HepG2 (cell line): Measurements from ENCODE around the gene MAPK7. TPM values are rescaled to one million over a fixed set of nuclear protein-coding genes. Genes with fewer than 3 reads are reported as not detected.

ENCODE experiments used
- ATAC-seq: fragments of 200-7000 bp; cut with Tn5 transposase; 3 replicates; pipeline ENCODE4 v1.9.1; 2020; ENCODE audit warnings: mild to moderate bottlenecking, moderate library complexity
- BruUV-seq: library from RNA; stranded (reverse); fragments of 400-500 nt; replicated peaks from 2 replicates; lab custom pipeline; 2021; lab: Mats Ljungman, UMichigan
- CTCF ChIA-PET: fragments of 300-600 bp; formaldehyde crosslinking; extraction: SDS; loops from one replicate; lab custom pipeline; 2021; ENCODE audit warnings: low total read pairs, inconsistent platforms, low intra/inter-chr PET ratio; lab: Yijun Ruan, JAX
- POLR2A ChIA-PET: fragments of 350-600 bp; sonication (Branson Sonifier 250); formaldehyde crosslinking; loops from one replicate; lab custom pipeline; 2020; ENCODE audit warnings: antibody characterized with exemption, inconsistent platforms; lab: Yijun Ruan, JAX
- DNase-seq: peaks from one replicate; pipeline ENCODE4 v3.0.0-alpha.2; 2015; ENCODE audit warnings: low spot score
- FAIRE-seq: peaks from 3 replicates; lab custom pipeline; 2011; peaks lifted over from hg19 to GRCh38; lab: Jason Lieb, UNC
- H2AFZ ChIP-seq: one replicate; pipeline ENCODE4 v1.6.1; 2011; ENCODE audit warnings: low read length, inconsistent platforms
- H3K27ac ChIP-seq: fragments of 300-600 bp; 3 replicates; pipeline ENCODE4 v1.8.0; 2011; ENCODE audit warnings: mixed run types, mild to moderate bottlenecking, mixed read lengths, low read length, inconsistent platforms; ENCODE audit not compliant: insufficient read depth; ENCODE audit errors: extremely low read length
- H3K27me3 ChIP-seq, 2 experiments: fragments of 200-600 bp in 1 of 2; 2 replicates in 1 of 2; 3 replicates in 1 of 2; pipeline versions ENCODE4 v1.6.0 to v1.8.0; 2011; ENCODE audit warnings: low read length in 2 of 2, mild to moderate bottlenecking in 2 of 2, moderate library complexity in 2 of 2, inconsistent platforms in 1 of 2; ENCODE audit not compliant: insufficient read depth in 2 of 2, control insufficient read depth in 1 of 2
- H3K36me3 ChIP-seq, 2 experiments: fragments of 200-600 bp in 1 of 2; replicated peaks in 1 of 2; 2 replicates in 1 of 2; 3 replicates in 1 of 2; pipeline versions ENCODE4 v1.5.1 to v1.8.0; 2011; ENCODE audit warnings: low read length in 2 of 2, inconsistent platforms in 1 of 2; ENCODE audit not compliant: insufficient read depth in 2 of 2, control insufficient read depth in 1 of 2
- H3K4me1 ChIP-seq: 2 replicates; pipeline ENCODE4 v1.5.1; 2012; ENCODE audit warnings: low read length, inconsistent platforms; ENCODE audit not compliant: insufficient read depth
- H3K4me2 ChIP-seq: 2 replicates; pipeline ENCODE4 v1.6.0; 2011; ENCODE audit warnings: low read depth, low read length, inconsistent platforms
- H3K4me3 ChIP-seq, 3 experiments: fragments of 200-600 bp in 1 of 3; sonication (generic), shearing (Covaris generic) in 1 of 3; replicated peaks in 1 of 3; 2 replicates each; pipeline ENCODE4 v1.5.1; 2011 to 2016; ENCODE audit warnings: low read length in 3 of 3, inconsistent platforms in 2 of 3, low read depth in 2 of 3, mild to moderate bottlenecking in 2 of 3, control low read depth in 1 of 3, mixed read lengths in 1 of 3; ENCODE audit not compliant: insufficient read depth in 1 of 3
- H3K79me2 ChIP-seq: one replicate; pipeline ENCODE4 v1.6.1; 2011; ENCODE audit warnings: low read length, inconsistent platforms; ENCODE audit not compliant: insufficient read depth
- H3K9ac ChIP-seq: 2 replicates; pipeline ENCODE4 v1.6.0; 2011; ENCODE audit warnings: mild to moderate bottlenecking, low read depth, low read length, inconsistent platforms; ENCODE audit not compliant: insufficient read depth
- H3K9me3 ChIP-seq: 2 replicates; pipeline ENCODE4 v1.5.1; 2012; ENCODE audit warnings: mild to moderate bottlenecking, low read length
- H4K20me1 ChIP-seq: 2 replicates; pipeline ENCODE4 v1.6.0; 2011; ENCODE audit warnings: inconsistent platforms, mild to moderate bottlenecking, low read length, moderate library complexity; ENCODE audit not compliant: insufficient read depth
- AFF4 ChIP-seq: sonication (generic); formaldehyde crosslinking; IDR thresholded peaks from 2 replicates; pipeline ENCODE4 v1.4.0; 2020; ENCODE audit warnings: missing genetic modification reagents
- DNMT3B ChIP-seq: conservative IDR thresholded peaks from 2 replicates; pipeline ENCODE4 v1.6.1; 2016; ENCODE audit warnings: missing biosample characterization, control low read depth
- NR1H2 ChIP-seq: sonication (generic); formaldehyde crosslinking; IDR thresholded peaks from 2 replicates; pipeline ENCODE4 v1.8.1; 2022; ENCODE audit warnings: low read depth, missing genetic modification reagents, borderline replicate concordance
- REXO4 ChIP-seq: sonication (generic); formaldehyde crosslinking; IDR thresholded peaks from 2 replicates; pipeline ENCODE4 v1.8.0; 2022; ENCODE audit warnings: missing genetic modification reagents, mild to moderate bottlenecking, borderline replicate concordance
- SMARCE1 ChIP-seq: fragments of 450-650 bp; IDR thresholded peaks from 2 replicates; pipeline ENCODE4 v1.6.1; 2017; ENCODE audit warnings: borderline replicate concordance
- SOX13 ChIP-seq, 3 experiments: fragments of 450-650 bp in 1 of 3; sonication (generic) in 1 of 3; formaldehyde crosslinking in 1 of 3; IDR thresholded peaks in 2 of 3; conservative IDR thresholded peaks in 1 of 3; 2 replicates each; pipeline versions ENCODE4 v1.5.0 to v1.6.1; 2016 to 2020; ENCODE audit warnings: antibody characterized with exemption in 1 of 3, mild to moderate bottlenecking in 1 of 3, missing compliant biosample characterization in 1 of 3, missing genetic modification reagents in 1 of 3, moderate library complexity in 1 of 3
- TBP ChIP-seq: sonication (generic); formaldehyde crosslinking; IDR thresholded peaks from 2 replicates; pipeline ENCODE4 v1.5.0; 2020; ENCODE audit warnings: missing genetic modification reagents
- ZBTB39 ChIP-seq: sonication (generic); formaldehyde crosslinking; IDR thresholded peaks from 2 replicates; pipeline ENCODE4 v1.5.0; 2020; ENCODE audit warnings: missing genetic modification reagents
- ZNF138 ChIP-seq: sonication (generic); formaldehyde crosslinking; IDR thresholded peaks from 2 replicates; pipeline ENCODE4 v1.5.0; 2020; ENCODE audit warnings: mild to moderate bottlenecking, low read depth, missing genetic modification reagents
- ZNF30 ChIP-seq: sonication (generic); formaldehyde crosslinking; IDR thresholded peaks from 2 replicates; pipeline ENCODE4 v1.5.0; 2020; ENCODE audit warnings: mild to moderate bottlenecking, missing genetic modification reagents
- ZNF329 ChIP-seq: sonication (generic); formaldehyde crosslinking; IDR thresholded peaks from 2 replicates; pipeline ENCODE4 v1.9.0; 2021; ENCODE audit warnings: low read depth, mild to moderate bottlenecking, missing genetic modification reagents
- ZNF337 ChIP-seq: sonication (generic); formaldehyde crosslinking; IDR thresholded peaks from 2 replicates; pipeline ENCODE4 v1.5.1; 2020; ENCODE audit warnings: missing genetic modification reagents, low read depth, mild to moderate bottlenecking, borderline replicate concordance
- WGBS: methylation state at CpG from one replicate; pipeline ENCODE4 v1.1.6; 2017; ENCODE audit warnings: low lambda C conversion rate; 5-methylcytosine and 5-hydroxymethylcytosine counted together
- in situ Hi-C: cut with HindIII; loops from 2 replicates; pipeline ENCODE4 v1.10.0; 2017; ENCODE audit warnings: low pct_unique_long_range_greater_than_20kb; ENCODE audit not compliant: extremely low pct_ligation_motif_present
- intact Hi-C: fragments of 100-400 bp; cut with micrococcal nuclease; formaldehyde crosslinking; loops from one replicate; pipeline ENCODE4 v1.10.0; 2022; ENCODE audit not compliant: unreplicated experiment
- polyA plus RNA-seq, 8 experiments: library from polyadenylated mRNA; depleted of rRNA in 3 of 8; stranded (reverse) in 7 of 8; unstranded in 1 of 8; fragments of >200 nt; fragmentation: Illumina TruSeq in 4 of 8; extraction: Trizol in 4 of 8; gene quantifications; 2 replicates each; pipeline versions ENCODE4 v1.2.1 to v1.2.3, GENCODE V29; 2011 to 2016; ENCODE audit warnings: low read depth in 4 of 8, missing spikeins in 1 of 8, mixed read lengths in 1 of 8; ENCODE audit not compliant: insufficient read depth in 1 of 8
- total RNA-seq, 5 experiments: library from RNA; depleted of rRNA; stranded (reverse); fragments of >200 nt; fragmentation: Illumina TruSeq; extraction: Trizol; gene quantifications; 2 replicates each; pipeline ENCODE4 v1.2.3, GENCODE V29; 2016; ENCODE audit warnings: low read depth in 1 of 5

Gene MAPK7
- total and polyA plus RNA-seq, 2 of the 13 experiments (the other 11 are each of a cell fraction or from before 2014, with no cell fraction given): 2.9 to 5.9 TPM

- DNase-seq: no peak
- TF ChIP-seq SOX13 (IDR thresholded peaks at IDR 0.05) (no peak), SOX13 (CRISPR knock-in tag; conservative IDR thresholded peaks at IDR 0.05 in 1 of 2, IDR thresholded peaks at IDR 0.05 in 1 of 2) (no peak), ZBTB39 (CRISPR knock-in tag) (no peak), ZNF337 (CRISPR knock-in tag) (no peak), REXO4 (CRISPR knock-in tag) (no peak), ZNF30 (CRISPR knock-in tag) (no peak), DNMT3B (no peak), NR1H2 (CRISPR knock-in tag) (no peak), ZNF329 (CRISPR knock-in tag) (no peak), ZNF138 (CRISPR knock-in tag) (no peak), TBP (CRISPR knock-in tag) (no peak), SMARCE1 (no peak), AFF4 (CRISPR knock-in tag) (no peak)
- Histone ChIP-seq H3K4me3 (no peak overlapping the region), H3K79me2 (peaks cover 8% of the 10 kb centered on the region), H2AFZ (no peak overlapping the region), H3K9me3 (no peaks in the 10 kb centered on the region), H4K20me1 (no peaks in the 10 kb centered on the region), H3K27ac (no peak overlapping the region), H3K9ac (no peak overlapping the region), H3K27me3 (0 out of 5 replicates have a peak, but pooled peaks cover 0 to 3% of the 10 kb centered on the region in 2 experiments), H3K4me1 (peaks cover 50% of the 10 kb centered on the region), H3K4me2 (no peak overlapping the region), H3K36me3 (peaks cover 13 to 41% of the 10 kb centered on the region in 2 experiments)
- ChIA-PET POLR2A (no interaction called here), CTCF (no interaction called here)
- BruUV-seq: no TSS peak
- in situ Hi-C loops (no loop called here), intact Hi-C loops (no loop called here)
- ATAC-seq: no peak
- WGBS: 99% methylated on average over 6 of the region's 6 CpGs
- FAIRE-seq: no peak
Measured at GRCh38 chr17:19383681-19384470, 5.6 kb downstream of the MAPK7 start.
